GM19397 (cell line): ENCODE data around the gene SIAH3.

Source experiments
- ATAC-seq: cut with Tn5 transposase; IDR thresholded peaks from one replicate; pipeline ENCODE4 v1.9.1; 2021; ENCODE audit warnings: mild to moderate bottlenecking, moderate library complexity; ENCODE audit not compliant: unreplicated experiment

The SIAH3 gene

DNA sequence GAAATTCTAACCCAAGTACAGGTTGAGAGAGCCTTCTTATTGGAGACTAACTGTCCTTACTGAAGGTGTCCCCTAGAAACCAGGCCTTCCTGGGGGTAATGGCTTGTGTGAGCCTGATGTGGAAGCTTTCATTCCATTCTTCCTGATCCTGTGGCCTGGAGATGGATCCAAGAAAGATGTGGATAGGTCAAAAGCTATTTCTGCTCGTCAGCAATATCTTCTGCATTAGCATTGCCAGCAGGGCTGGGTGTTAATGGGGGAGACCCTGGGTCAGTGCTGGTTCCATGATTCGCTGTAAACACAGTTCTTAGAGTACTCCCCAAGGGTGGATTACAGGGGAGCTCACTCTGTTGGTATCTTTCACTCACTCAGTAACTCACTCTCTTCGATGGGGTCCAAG is 106.6 kb downstream of the SIAH3 start:
- ATAC-seq, result no peak

- ATAC-seq, result no peak
Observed at GRCh38 chr13:45742985-45743384, 108.6 kb downstream of the SIAH3 start.

DNA sequence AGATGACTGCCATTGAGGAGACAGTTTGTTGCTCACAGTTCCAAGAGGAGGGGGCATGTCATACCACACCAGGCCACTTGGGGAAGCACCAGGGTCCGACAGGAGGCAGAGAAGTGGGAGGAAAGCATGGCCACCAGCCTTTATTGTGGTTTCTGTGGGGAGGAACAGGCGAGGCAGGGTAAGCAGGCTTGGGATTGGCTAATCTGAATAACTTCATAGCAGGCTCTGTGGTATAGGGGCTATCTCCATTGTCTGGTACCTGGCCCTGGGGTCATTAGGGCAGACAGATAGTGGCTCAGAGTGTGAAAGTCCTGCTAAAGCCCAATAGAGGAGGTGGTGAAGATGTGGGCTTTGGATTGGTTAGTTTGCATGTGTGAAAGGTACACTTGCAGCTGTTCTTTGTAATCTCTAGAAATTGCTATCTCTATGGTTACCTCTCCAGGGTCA is 114.0 kb downstream of the SIAH3 start:
- no peak for ATAC-seq

DNA sequence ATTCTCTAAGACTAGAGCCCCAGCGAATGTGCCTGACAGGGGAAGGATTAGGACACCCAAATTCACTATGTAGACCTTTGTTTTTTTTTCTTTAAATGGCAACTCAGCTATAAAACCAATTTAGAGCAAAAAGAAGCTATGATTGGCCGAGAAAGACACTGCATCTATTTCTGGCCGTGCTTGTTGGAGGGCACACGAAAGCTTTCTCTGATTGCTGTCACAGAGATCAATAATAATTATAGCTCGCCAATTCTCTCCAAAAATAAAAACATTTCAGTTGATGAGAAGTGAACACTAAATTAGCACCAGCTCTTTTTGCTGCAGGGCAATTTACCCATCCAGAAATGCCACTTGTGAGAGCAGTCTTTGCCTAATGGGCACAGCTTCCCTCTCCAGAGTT is 118.2 kb downstream of the SIAH3 start:
- ATAC-seq, result no peak

DNA sequence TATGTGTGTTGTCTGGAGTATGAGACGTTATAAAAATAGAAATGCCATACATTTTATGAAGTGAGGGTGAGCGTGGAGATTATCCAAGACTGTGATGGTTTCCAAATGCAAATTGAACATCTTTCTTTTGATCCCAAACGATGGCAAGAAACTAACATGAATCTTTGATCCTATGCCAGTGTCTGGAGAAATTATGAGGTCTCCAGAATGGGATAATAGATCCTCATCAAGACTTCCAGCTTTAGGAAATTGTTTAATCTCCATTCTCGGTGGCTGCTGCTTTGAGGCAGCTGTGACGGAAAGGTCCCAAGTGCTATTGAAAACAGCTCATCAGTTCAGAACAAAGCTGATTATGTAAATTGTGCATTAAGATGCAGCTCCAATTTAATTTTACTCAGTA is 118.6 kb downstream of the SIAH3 start:
- ATAC-seq, result no peak

DNA sequence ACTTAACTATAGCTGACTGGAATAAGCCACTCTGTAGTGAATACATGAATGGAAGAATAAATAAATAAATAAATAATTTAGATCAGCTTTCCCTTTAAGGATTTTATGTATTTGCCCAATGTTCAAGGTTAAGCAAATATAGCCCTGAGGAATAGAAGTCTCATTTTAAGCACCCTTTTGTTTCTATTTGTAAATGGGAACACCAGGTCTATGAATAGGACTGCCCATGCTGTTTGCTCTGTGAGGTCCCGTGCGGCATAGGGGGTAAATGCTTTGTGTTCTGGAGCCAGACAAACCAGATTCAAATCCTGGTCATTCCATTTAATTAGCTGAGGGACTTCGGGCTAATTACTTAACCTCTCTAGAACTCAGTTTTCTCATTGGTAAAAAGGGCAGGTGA is 120.1 kb downstream of the SIAH3 start:
- ATAC-seq, result no peak

DNA sequence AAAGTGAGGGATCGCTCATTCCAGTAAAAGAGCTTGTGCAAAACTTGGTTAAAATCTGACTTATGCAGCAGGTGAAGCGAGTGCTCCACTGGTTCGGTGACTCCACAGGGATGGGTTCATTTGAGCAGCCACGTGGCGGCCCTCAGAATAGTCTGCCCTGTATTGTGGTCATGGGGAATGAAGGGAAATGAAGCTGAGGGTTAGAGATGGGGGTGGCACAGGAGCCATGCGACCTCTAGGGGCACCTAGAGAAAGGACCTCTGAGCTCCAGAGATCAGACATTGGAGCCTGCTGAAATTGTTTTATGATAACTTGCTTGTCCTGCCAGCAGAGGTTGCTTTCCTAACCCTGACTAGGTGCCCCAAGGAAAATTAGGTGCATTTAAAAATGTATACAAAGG is 122.8 kb downstream of the SIAH3 start:
- ATAC-seq, result no peak
